Measurements from ENCODE around the gene KMT2C. TPM values are rescaled to one million over a fixed set of nuclear protein-coding genes. Genes with fewer than 3 reads are reported as not detected.

The KMT2C gene
- total RNA-seq, 1 donor from 2014 or later = 71.8 TPM

DNA sequence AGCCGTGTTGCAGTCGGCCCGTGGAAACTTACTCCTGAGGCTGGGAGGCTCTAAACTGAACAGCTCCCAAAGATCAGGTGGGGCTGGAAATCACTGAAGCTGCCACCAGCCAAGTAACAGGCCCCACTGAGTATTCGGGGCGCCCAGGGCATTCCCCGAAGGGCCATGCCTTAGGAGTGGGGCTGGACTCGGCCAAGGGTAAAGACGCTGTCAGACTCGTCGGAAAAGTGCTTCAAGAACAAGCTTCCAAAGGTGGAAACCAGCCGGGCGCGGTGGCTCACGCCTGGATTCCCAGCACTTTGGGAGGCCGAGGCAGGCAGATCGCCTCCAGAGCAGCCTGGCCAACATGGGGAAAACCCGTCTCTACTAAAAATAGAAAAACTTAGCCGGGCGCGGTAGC is 307.6 kb downstream of the KMT2C start:
- Mint-ChIP-seq H3K36me3 (ENCODE audit: unreplicated experiment) (peaks cover 62% of the 10 kb centered on the region), H3K27ac (ENCODE audit: unreplicated experiment) (no peak overlapping the region), H3K4me1 (ENCODE audit: unreplicated experiment) (peaks cover 7% of the 10 kb centered on the region), H3K27me3 (ENCODE audit: unreplicated experiment) (no peaks in the 10 kb centered on the region), H3K9me3 (ENCODE audit: unreplicated experiment) (peaks cover 16% of the 10 kb centered on the region), H3K4me3 (ENCODE audit: unreplicated experiment) (no peak overlapping the region)
- DNase-seq (ENCODE audit: extremely low spot score, unreplicated experiment) = no peak
- TF ChIP-seq, protein P1, sequence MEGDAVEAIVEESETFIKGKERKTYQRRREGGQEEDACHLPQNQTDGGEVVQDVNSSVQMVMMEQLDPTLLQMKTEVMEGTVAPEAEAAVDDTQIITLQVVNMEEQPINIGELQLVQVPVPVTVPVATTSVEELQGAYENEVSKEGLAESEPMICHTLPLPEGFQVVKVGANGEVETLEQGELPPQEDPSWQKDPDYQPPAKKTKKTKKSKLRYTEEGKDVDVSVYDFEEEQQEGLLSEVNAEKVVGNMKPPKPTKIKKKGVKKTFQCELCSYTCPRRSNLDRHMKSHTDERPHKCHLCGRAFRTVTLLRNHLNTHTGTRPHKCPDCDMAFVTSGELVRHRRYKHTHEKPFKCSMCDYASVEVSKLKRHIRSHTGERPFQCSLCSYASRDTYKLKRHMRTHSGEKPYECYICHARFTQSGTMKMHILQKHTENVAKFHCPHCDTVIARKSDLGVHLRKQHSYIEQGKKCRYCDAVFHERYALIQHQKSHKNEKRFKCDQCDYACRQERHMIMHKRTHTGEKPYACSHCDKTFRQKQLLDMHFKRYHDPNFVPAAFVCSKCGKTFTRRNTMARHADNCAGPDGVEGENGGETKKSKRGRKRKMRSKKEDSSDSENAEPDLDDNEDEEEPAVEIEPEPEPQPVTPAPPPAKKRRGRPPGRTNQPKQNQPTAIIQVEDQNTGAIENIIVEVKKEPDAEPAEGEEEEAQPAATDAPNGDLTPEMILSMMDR (IDR thresholded peaks at IDR 0.05) = no peak

DNA sequence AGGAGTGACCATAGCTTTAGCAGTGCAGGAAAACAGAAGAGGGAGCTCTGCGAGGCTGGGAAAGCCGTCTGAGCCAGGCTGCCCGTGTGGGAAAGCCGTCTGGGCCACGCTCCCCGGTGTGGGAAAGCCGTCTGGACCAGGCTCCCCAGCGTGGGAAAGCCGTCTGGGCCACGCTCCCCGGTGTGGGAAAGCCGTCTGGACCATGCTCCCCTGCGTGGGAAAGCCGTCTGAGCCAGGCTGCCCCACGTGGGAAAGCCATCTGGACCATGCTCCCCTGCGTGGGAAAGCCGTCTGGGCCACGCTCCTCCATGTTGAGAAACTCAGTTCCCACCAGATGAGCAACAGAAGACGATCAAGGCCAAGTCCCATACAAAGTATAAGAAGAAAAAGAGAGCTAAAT is 308.6 kb downstream of the KMT2C start:
- no peak for DNase-seq (ENCODE audit: extremely low spot score, unreplicated experiment)
- TF ChIP-seq, protein P1 (IDR thresholded peaks at IDR 0.05) = no peak
- H3K4me3 Mint-ChIP-seq (ENCODE audit: unreplicated experiment) = no peak overlapping the region
- peaks cover 16% of the 10 kb centered on the region for H3K9me3 Mint-ChIP-seq (ENCODE audit: unreplicated experiment)
- peaks cover 72% of the 10 kb centered on the region for H3K36me3 Mint-ChIP-seq (ENCODE audit: unreplicated experiment)
- no peak overlapping the region for H3K27ac Mint-ChIP-seq (ENCODE audit: unreplicated experiment)
- peaks cover 7% of the 10 kb centered on the region for H3K4me1 Mint-ChIP-seq (ENCODE audit: unreplicated experiment)
- no peaks in the 10 kb centered on the region for H3K27me3 Mint-ChIP-seq (ENCODE audit: unreplicated experiment)

DNA sequence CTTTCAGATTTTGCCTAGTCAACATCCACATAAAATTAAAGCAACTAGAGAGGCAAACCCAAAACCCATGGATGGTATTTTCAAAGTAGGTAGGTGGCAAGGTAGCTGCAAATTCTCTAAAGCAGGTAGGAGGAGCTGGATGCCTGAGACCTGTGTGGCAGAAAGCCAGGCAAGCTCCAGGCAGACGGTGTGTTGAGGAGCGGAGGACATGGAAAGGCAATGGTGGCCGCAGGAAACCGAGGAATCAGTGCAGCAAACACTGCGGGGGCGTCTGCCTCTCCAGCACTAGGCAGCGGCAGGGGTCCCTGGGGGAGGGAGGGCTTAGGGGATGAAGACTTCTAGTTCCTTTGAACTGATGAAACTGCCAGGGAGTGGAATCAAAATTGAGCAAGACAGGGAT is 309.1 kb downstream of the KMT2C start:
- TF ChIP-seq, protein P1 (IDR thresholded peaks at IDR 0.05) = no peak
- no peaks in the 10 kb centered on the region for H3K27me3 Mint-ChIP-seq (ENCODE audit: unreplicated experiment)
- H3K27ac Mint-ChIP-seq (ENCODE audit: unreplicated experiment) = no peak overlapping the region
- no peak overlapping the region for H3K4me3 Mint-ChIP-seq (ENCODE audit: unreplicated experiment)
- peaks cover 74% of the 10 kb centered on the region for H3K36me3 Mint-ChIP-seq (ENCODE audit: unreplicated experiment)
- H3K4me1 Mint-ChIP-seq (ENCODE audit: unreplicated experiment) = peaks cover 7% of the 10 kb centered on the region
- no peak for DNase-seq (ENCODE audit: extremely low spot score, unreplicated experiment)
- peaks cover 16% of the 10 kb centered on the region for H3K9me3 Mint-ChIP-seq (ENCODE audit: unreplicated experiment)

DNA sequence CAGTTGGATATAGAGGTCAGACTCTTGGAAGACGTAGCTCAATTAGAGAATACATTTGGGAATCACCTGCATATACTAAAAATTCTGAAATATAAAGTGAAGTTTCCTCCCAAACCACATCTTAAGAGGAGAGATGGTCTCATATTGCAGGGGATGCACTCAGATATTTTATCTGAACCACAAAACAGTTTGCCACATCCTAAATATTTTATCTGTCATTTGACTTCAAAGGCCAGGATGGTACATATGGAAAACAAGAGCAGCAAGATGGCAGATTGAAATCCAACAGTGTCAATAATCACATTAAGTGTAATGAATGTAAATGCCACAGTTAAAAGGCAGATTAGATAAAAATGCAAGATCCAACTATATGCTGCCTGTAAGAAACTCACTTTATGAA is 313.3 kb downstream of the KMT2C start:
- peaks cover 81% of the 10 kb centered on the region for H3K36me3 Mint-ChIP-seq (ENCODE audit: unreplicated experiment)
- H3K4me3 Mint-ChIP-seq (ENCODE audit: unreplicated experiment) = no peak overlapping the region
- DNase-seq (ENCODE audit: extremely low spot score, unreplicated experiment) = no peak
- peaks cover 5% of the 10 kb centered on the region for H3K4me1 Mint-ChIP-seq (ENCODE audit: unreplicated experiment)
- H3K27me3 Mint-ChIP-seq (ENCODE audit: unreplicated experiment) = no peaks in the 10 kb centered on the region
- peaks cover 16% of the 10 kb centered on the region for H3K9me3 Mint-ChIP-seq (ENCODE audit: unreplicated experiment)
- TF ChIP-seq, protein P1 (IDR thresholded peaks at IDR 0.05) = no peak
- H3K27ac Mint-ChIP-seq (ENCODE audit: unreplicated experiment) = no peak overlapping the region

DNA sequence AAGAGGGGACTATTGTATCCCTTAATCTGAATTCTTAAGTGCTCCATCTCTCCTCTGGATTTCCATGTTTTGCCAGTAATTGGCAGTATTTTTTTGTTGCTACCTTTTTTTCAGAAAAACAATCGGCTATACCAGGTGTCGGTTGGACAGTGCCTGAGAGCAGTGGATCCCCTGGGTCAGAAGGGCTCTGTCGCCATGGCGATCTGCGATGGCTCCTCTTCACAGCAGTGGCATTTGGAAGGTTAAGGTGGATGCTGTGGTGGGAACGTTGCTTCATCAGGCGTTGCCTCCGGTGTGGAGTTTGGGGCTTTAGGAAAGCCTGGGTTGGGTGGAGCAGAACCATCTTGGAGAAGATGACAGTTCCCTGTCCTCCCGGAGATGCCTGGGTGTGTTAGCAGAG is 314.4 kb downstream of the KMT2C start:
- Mint-ChIP-seq H3K27me3 (ENCODE audit: unreplicated experiment) (no peaks in the 10 kb centered on the region), H3K36me3 (ENCODE audit: unreplicated experiment) (peaks cover 75% of the 10 kb centered on the region)

More for the DNA sequence above, 314.4 kb downstream of the KMT2C start:
- no peak for DNase-seq (ENCODE audit: extremely low spot score, unreplicated experiment)
- Mint-ChIP-seq H3K4me3 (ENCODE audit: unreplicated experiment) (no peak overlapping the region), H3K4me1 (ENCODE audit: unreplicated experiment) (no peaks in the 10 kb centered on the region), H3K27ac (ENCODE audit: unreplicated experiment) (no peak overlapping the region), H3K9me3 (ENCODE audit: unreplicated experiment) (peaks cover 16% of the 10 kb centered on the region)
- TF ChIP-seq, protein P1 (IDR thresholded peaks at IDR 0.05) = no peak
